Hepatocyte (in vitro differentiated cells): Measurements from ENCODE around the gene STARD10. TPM values are rescaled to one million over a fixed set of nuclear protein-coding genes. Genes with fewer than 3 reads are reported as not detected.
A peak's percentile ranks its signal among the peaks of the same experiment; 100 is the strongest.

Experiments used
- DNase-seq: peaks from one replicate; pipeline ENCODE4 v3.0.0-alpha.2; 2016; ENCODE audit warnings: low spot score
- H2AFZ ChIP-seq: fragments of 200-600 bp; sonication (generic); 2 replicates; pipeline ENCODE4 v1.6.0; 2016; ENCODE audit warnings: antibody characterized with exemption, mild to moderate bottlenecking
- H3K27ac ChIP-seq: fragments of 200-600 bp; sonication (generic); 2 replicates; pipeline ENCODE4 v1.5.1; 2016; ENCODE audit warnings: mild to moderate bottlenecking
- H3K27me3 ChIP-seq: fragments of 200-600 bp; sonication (generic); 2 replicates; pipeline ENCODE4 v1.6.1; 2016
- H3K36me3 ChIP-seq: fragments of 200-600 bp; sonication (generic); replicated peaks from 2 replicates; pipeline ENCODE4 v1.5.1; 2016; ENCODE audit warnings: low read depth; ENCODE audit not compliant: insufficient read depth
- H3K4me1 ChIP-seq: fragments of 200-600 bp; sonication (generic); 2 replicates; pipeline ENCODE4 v1.5.1; 2016; ENCODE audit warnings: mild to moderate bottlenecking, moderate library complexity; ENCODE audit not compliant: insufficient read depth
- H3K4me2 ChIP-seq: fragments of 200-600 bp; sonication (generic); 2 replicates; pipeline ENCODE4 v1.6.0; 2016
- H3K4me3 ChIP-seq: fragments of 200-600 bp; sonication (generic); 2 replicates; pipeline ENCODE4 v1.5.1; 2016; ENCODE audit warnings: mild to moderate bottlenecking
- H3K79me2 ChIP-seq: fragments of 200-600 bp; sonication (generic); 2 replicates; pipeline ENCODE4 v1.6.0; 2017; ENCODE audit warnings: mild to moderate bottlenecking
- H3K9me2 ChIP-seq: fragments of 200-600 bp; sonication (generic); replicated peaks from 2 replicates; pipeline ENCODE4 v1.6.0; 2017; ENCODE audit warnings: mild to moderate bottlenecking; ENCODE audit not compliant: insufficient read depth
- H3K9me3 ChIP-seq: fragments of 200-600 bp; sonication (generic); 2 replicates; pipeline ENCODE4 v1.5.1; 2016; ENCODE audit warnings: low read depth, mild to moderate bottlenecking
- H4K20me1 ChIP-seq: fragments of 200-600 bp; sonication (generic); 2 replicates; pipeline ENCODE4 v1.6.0; 2016; ENCODE audit warnings: mild to moderate bottlenecking; ENCODE audit not compliant: insufficient read depth, poor library complexity, severe bottlenecking
- CTCF ChIP-seq: fragments of 200-600 bp; sonication (generic); IDR thresholded peaks from 2 replicates; pipeline ENCODE4 v1.5.1; 2016; ENCODE audit warnings: antibody characterized with exemption, mild to moderate bottlenecking; ENCODE audit not compliant: poor library complexity
- EZH2 ChIP-seq: fragments of 200-600 bp; sonication (generic); IDR thresholded peaks from 2 replicates; pipeline ENCODE4 v1.6.1; 2016; ENCODE audit warnings: antibody characterized with exemption, mild to moderate bottlenecking, borderline replicate concordance
- EZH2phosphoT487 ChIP-seq: fragments of 200-600 bp; sonication (generic); IDR thresholded peaks from one replicate; pipeline ENCODE4 v1.6.1; 2018; ENCODE audit warnings: antibody characterized with exemption, mild to moderate bottlenecking, low read depth, moderate library complexity; ENCODE audit not compliant: unreplicated experiment, severe bottlenecking
- WGBS: methylation state at CpG from one replicate; pipeline ENCODE4 v1.1.6; 2016; ENCODE audit warnings: low lambda C conversion rate; ENCODE audit errors: missing lambda C conversion rate; 5-methylcytosine and 5-hydroxymethylcytosine counted together
- polyA plus RNA-seq: library from polyadenylated mRNA; unstranded; fragments of >200 nt; fragmentation: Nextera tagmentation; extraction: Ambion mirVana; gene quantifications from 2 replicates; pipeline ENCODE4 v1.2.1, GENCODE V29; 2016
- total RNA-seq: library from RNA; depleted of rRNA; stranded (reverse); fragments of >200 nt; gene quantifications from 2 replicates; pipeline ENCODE4 v1.2.3, GENCODE V29; 2014

Gene STARD10
- total and polyA plus RNA-seq, 2 experiments from 2014 or later = 290 to 686 TPM

GRCh38 chr11:72816404-72816990 is 22.6 kb upstream of the STARD10 start:
- TF ChIP-seq EZH2phosphoT487 (no peak), EZH2 (no peak), CTCF (no peak)
- Histone ChIP-seq H3K9me2 (no peaks in the 10 kb centered on the region), H3K9me3 (no peaks in the 10 kb centered on the region), H3K4me1 (peaks cover 35% of the 10 kb centered on the region), H3K4me3 (no peak overlapping the region), H3K4me2 (no peak overlapping the region), H2AFZ (no peak overlapping the region), H3K27me3 (no peaks in the 10 kb centered on the region), H4K20me1 (no peaks in the 10 kb centered on the region), H3K36me3 (no peaks in the 10 kb centered on the region), H3K79me2 (peaks cover 31% of the 10 kb centered on the region), H3K27ac (no peak overlapping the region)
- no peak for DNase-seq
- WGBS = 81% methylated on average over 7 of the region's 7 CpGs

DNA sequence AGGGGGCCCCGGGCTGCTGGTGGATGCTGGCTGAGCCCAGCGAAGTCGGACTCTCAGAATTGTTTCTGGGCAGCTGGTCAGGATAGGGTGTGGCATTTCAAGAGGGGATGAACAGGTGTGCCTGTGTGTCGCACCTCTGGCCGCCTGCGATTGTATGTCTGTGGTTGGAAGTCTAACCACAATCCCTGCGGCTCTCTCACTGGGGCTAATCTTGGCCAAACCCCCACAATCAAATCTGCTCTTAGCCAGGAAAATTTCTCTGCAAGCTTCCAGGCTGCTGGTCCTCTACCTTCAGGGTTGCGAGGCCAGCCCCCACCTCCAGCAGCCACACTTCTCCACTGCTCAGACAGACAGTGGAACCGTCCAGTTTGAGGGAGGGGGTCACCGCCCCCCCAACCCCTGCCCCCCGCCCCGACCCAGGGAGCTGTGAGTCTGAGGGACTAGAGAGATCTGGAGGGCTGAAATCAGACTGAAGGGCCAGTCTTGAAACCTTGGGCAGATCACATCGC is 21.3 kb upstream of the STARD10 start:
- Histone ChIP-seq H3K79me2 (peaks cover 33% of the 10 kb centered on the region), H3K27ac (peak overlapping the region; percentile 99), H3K9me2 (no peaks in the 10 kb centered on the region), H2AFZ (peak overlapping the region; percentile 95), H3K4me2 (peak overlapping the region; percentile 99), H3K4me1 (peaks cover 28% of the 10 kb centered on the region), H3K36me3 (no peaks in the 10 kb centered on the region), H4K20me1 (no peaks in the 10 kb centered on the region), H3K9me3 (no peaks in the 10 kb centered on the region), H3K4me3 (peak overlapping the region; percentile 98), H3K27me3 (no peaks in the 10 kb centered on the region)
- DNase-seq = no peak
- 48% methylated on average over 13 of the region's 13 CpGs for WGBS
- TF ChIP-seq CTCF (no peak), EZH2phosphoT487 (no peak), EZH2 (no peak)

GRCh38 chr11:72814286-72815109 is 20.7 kb upstream of the STARD10 start, which contains the start of gene ATG16L2:
Gene ATG16L2, plus strand, starts transcription at chr11:72814411. Its CDS starts 35 bp downstream, at chr11:72814446.
- H3K4me3 ChIP-seq = peak within 1 kb of the TSS; percentile 98
- peaks cover 33% of the 10 kb centered on the region for H3K79me2 ChIP-seq
- H3K36me3 ChIP-seq = no peaks in the 10 kb centered on the region
- peak; percentile 95 for DNase-seq
- H3K27me3 ChIP-seq = no peaks in the 10 kb centered on the region
- peak within 1 kb of the TSS; percentile 99 for H3K27ac ChIP-seq
- TF ChIP-seq EZH2 (no peak), CTCF (peak; percentile 15)
- H4K20me1 ChIP-seq = no peaks in the 10 kb centered on the region
- H3K9me2 ChIP-seq = no peaks in the 10 kb centered on the region
- H2AFZ ChIP-seq = peak within 1 kb of the TSS; percentile 95
- peaks cover 28% of the 10 kb centered on the region for H3K4me1 ChIP-seq
- peak within 1 kb of the TSS; percentile 99 for H3K4me2 ChIP-seq
- H3K9me3 ChIP-seq = no peaks in the 10 kb centered on the region
- 1% methylated on average over 56 of the region's 75 CpGs for WGBS
